Measurements from ENCODE around the gene PALLD. TPM values are rescaled to one million over a fixed set of nuclear protein-coding genes. Genes with fewer than 3 reads are reported as not detected.

PALLD gene
- total RNA-seq, 5 donors from 2014 or later (not counting 1 experiment from before 2014, with no cell fraction given) = 0.56 to 1.9 (median 0.93) TPM

DNA sequence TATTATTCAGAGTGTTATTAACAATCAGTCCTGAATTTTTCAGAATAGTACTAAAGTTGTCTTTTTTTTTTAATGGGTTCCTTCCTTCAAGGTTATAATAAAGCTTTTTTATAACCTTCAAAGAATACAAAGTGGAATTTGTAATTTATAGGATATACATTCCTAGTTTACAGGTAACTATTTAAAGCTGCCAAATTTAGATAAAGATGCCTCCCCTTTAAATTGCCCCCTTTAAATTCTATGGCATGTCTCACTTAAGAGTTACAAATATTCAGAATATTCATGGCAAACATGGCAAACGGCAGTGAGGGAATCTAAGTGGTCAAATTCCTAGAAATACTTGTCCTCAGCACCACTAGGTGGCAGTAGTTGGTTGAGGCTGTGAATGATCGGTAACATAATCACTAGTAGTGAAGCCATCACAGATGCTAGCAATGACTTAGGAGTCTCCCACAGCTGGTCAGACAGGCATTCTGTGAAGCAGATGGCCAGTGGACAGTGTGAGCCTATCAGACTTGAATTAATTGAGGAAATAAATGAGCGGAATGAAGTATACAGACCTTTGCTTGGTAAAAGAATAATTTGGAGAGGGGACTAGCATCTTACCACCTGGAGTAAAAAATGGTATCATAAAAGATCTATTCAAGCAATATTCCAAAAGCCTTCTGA is 426.8 kb downstream of the PALLD start:
- H3K27ac ChIP-seq (ENCODE audit: low read length) = no peak overlapping the region
- Mint-ChIP-seq H3K4me1 (peaks cover 0 to 6% (median 0%) of the 10 kb centered on the region in 3 donors), H3K4me3 (no peak overlapping the region), H3K9me3 (no peaks in the 10 kb centered on the region), H3K27ac (no peak overlapping the region), H3K36me3 (no peaks in the 10 kb centered on the region), H3K27me3 (no peaks in the 10 kb centered on the region)
- no peaks in the 10 kb centered on the region for H3K4me1 ChIP-seq (ENCODE audit: control insufficient read depth in 1 of 2, extremely low read depth in 1 of 2, insufficient read depth in 2 of 2, low read length in 2 of 2)
- no peaks in the 10 kb centered on the region for H3K27me3 ChIP-seq (replicated peaks in 1 of 2; ENCODE audit: control insufficient read depth in 2 of 2, extremely low read depth in 1 of 2, insufficient read depth in 2 of 2, low read length in 1 of 2)
- DNase-seq (peak in 29 of 35 experiments; percentile 8 to 81 (median 36)), ATAC-seq (replicated peaks in 1 of 4) (peak in 3 of 4 experiments; percentile 41 to 65 (median 44))
- POLR2A ChIA-PET = no interaction called here
- H3K36me3 ChIP-seq (ENCODE audit: control insufficient read depth in 2 of 2, extremely low read depth in 1 of 2, insufficient read depth in 1 of 2, low read length in 1 of 2) = no peaks in the 10 kb centered on the region
- WGBS (ENCODE audit: insufficient coverage) = no CpG with 5 or more reads among the region's 3 CpGs
- CTCF ChIA-PET = interaction anchor here (0.6 to 4.9 kb wide), 25 partner anchors 9 to 645 kb away, joined by 3 to 25 read pairs (median 5); partner anchors contain the start of gene CBR4 (in 1 of the 2)
- no peak overlapping the region for H3K4me3 ChIP-seq (ENCODE audit: control insufficient read depth in 1 of 2, extremely low read depth in 1 of 2, low read length in 1 of 2)
- no peaks in the 10 kb centered on the region for H3K9me3 ChIP-seq

DNA sequence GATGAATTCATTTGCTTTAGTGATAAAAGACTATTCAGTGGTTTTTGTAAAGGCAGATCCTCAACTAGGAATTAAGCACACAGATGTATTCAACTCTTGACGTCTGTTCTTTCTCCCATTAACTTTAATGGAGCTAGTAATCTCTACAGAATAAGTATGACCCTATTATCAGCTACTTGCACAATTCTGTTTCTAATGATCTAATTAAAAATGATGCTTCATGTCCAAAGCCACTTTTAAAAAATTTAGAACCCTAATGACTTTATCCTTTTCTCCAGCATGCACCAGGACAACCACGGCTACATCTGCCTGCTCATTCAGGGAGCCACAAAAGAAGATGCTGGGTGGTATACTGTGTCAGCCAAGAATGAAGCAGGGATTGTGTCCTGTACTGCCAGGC is 427.8 kb downstream of the PALLD start:
- no peak overlapping the region for H3K27ac ChIP-seq (ENCODE audit: low read length)
- no peaks in the 10 kb centered on the region for H3K27me3 Mint-ChIP-seq

GRCh38 chr4:168925789-168926490 is 429.1 kb downstream of the PALLD start:
- no peak overlapping the region for H3K4me3 ChIP-seq (ENCODE audit: control insufficient read depth in 1 of 2, extremely low read depth in 1 of 2, low read length in 1 of 2)
- peaks cover 0 to 6% (median 0%) of the 10 kb centered on the region in 3 donors for H3K4me1 Mint-ChIP-seq
- H3K4me3 Mint-ChIP-seq = no peak overlapping the region
- ChIA-PET CTCF (interaction anchor here in 1 of 2 donors (0.5 to 1.2 kb wide), 3 partner anchors 33 to 1550 kb away, joined by 3 to 7 read pairs (median 5); partner anchors contain the start of gene CBR4), POLR2A (no interaction called here)
- no peak overlapping the region for H3K27ac ChIP-seq (ENCODE audit: low read length)
- WGBS (ENCODE audit: insufficient coverage) = 100% methylated on average over 1 of the region's 5 CpGs
- no peak for DNase-seq
- H3K4me1 ChIP-seq (ENCODE audit: control insufficient read depth in 1 of 2, extremely low read depth in 1 of 2, insufficient read depth in 2 of 2, low read length in 2 of 2) = no peaks in the 10 kb centered on the region
- no peak overlapping the region for H3K27ac Mint-ChIP-seq
- no peaks in the 10 kb centered on the region for H3K36me3 Mint-ChIP-seq
- H3K9me3 Mint-ChIP-seq = no peaks in the 10 kb centered on the region
- no peaks in the 10 kb centered on the region for H3K36me3 ChIP-seq (ENCODE audit: control insufficient read depth in 2 of 2, extremely low read depth in 1 of 2, insufficient read depth in 1 of 2, low read length in 1 of 2)
- H3K9me3 ChIP-seq = no peaks in the 10 kb centered on the region
- H3K27me3 Mint-ChIP-seq = no peaks in the 10 kb centered on the region
- no peak for ATAC-seq (replicated peaks in 1 of 4)
- no peaks in the 10 kb centered on the region for H3K27me3 ChIP-seq (replicated peaks in 1 of 2; ENCODE audit: control insufficient read depth in 2 of 2, extremely low read depth in 1 of 2, insufficient read depth in 2 of 2, low read length in 1 of 2)

More for the DNA sequence above, 427.8 kb downstream of the PALLD start:
- no peaks in the 10 kb centered on the region for H3K9me3 ChIP-seq
- no peaks in the 10 kb centered on the region for H3K9me3 Mint-ChIP-seq
- ATAC-seq (replicated peaks in 1 of 4) (no peak), DNase-seq (no peak)
- POLR2A ChIA-PET = no interaction called here
- no peaks in the 10 kb centered on the region for H3K36me3 Mint-ChIP-seq
- no CpG with 5 or more reads among the region's 2 CpGs for WGBS (ENCODE audit: insufficient coverage)
- peaks cover 0 to 6% (median 0%) of the 10 kb centered on the region in 3 donors for H3K4me1 Mint-ChIP-seq
- H3K4me3 ChIP-seq (ENCODE audit: control insufficient read depth in 1 of 2, extremely low read depth in 1 of 2, low read length in 1 of 2) = no peak overlapping the region
- CTCF ChIA-PET = interaction anchor here (0.5 to 4.9 kb wide), 17 partner anchors 8 to 742 kb away, joined by 3 to 25 read pairs (median 6); partner anchors contain the start of gene CBR4 (in 1 of the 2)
- no peaks in the 10 kb centered on the region for H3K36me3 ChIP-seq (ENCODE audit: control insufficient read depth in 2 of 2, extremely low read depth in 1 of 2, insufficient read depth in 1 of 2, low read length in 1 of 2)
- no peak overlapping the region for H3K27ac Mint-ChIP-seq
- H3K4me1 ChIP-seq (ENCODE audit: control insufficient read depth in 1 of 2, extremely low read depth in 1 of 2, insufficient read depth in 2 of 2, low read length in 2 of 2) = no peaks in the 10 kb centered on the region
- no peak overlapping the region for H3K4me3 Mint-ChIP-seq
- H3K27me3 ChIP-seq (replicated peaks in 1 of 2; ENCODE audit: control insufficient read depth in 2 of 2, extremely low read depth in 1 of 2, insufficient read depth in 2 of 2, low read length in 1 of 2) = no peaks in the 10 kb centered on the region

DNA sequence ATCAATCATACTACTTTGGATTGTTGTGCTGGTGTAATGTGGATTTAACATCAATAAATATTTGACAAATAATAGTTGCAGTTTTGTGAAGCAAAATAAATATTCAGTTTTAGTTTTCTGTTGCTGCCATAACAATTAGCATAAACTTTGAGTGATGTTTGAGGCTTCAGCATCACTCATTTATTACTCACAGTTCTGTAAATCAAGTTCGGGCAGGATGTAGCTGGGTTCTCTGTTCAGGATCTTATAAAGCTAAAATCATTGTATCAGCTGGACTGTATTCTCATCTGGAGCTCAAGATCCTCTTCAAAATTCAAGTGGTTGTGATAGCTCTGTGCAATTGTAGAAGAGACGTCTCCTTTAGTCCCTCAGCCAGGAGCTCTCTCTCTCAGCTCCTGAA is 431.5 kb downstream of the PALLD start:
- Histone ChIP-seq H3K9me3 (no peaks in the 10 kb centered on the region), H3K27ac (ENCODE audit: low read length) (no peak overlapping the region), H3K4me3 (ENCODE audit: control insufficient read depth in 1 of 2, extremely low read depth in 1 of 2, low read length in 1 of 2) (no peak overlapping the region), H3K27me3 (replicated peaks in 1 of 2; ENCODE audit: control insufficient read depth in 2 of 2, extremely low read depth in 1 of 2, insufficient read depth in 2 of 2, low read length in 1 of 2) (peaks cover 0 to 5% of the 10 kb centered on the region in 2 experiments), H3K4me1 (ENCODE audit: control insufficient read depth in 1 of 2, extremely low read depth in 1 of 2, insufficient read depth in 2 of 2, low read length in 2 of 2) (no peaks in the 10 kb centered on the region), H3K36me3 (ENCODE audit: control insufficient read depth in 2 of 2, extremely low read depth in 1 of 2, insufficient read depth in 1 of 2, low read length in 1 of 2) (no peaks in the 10 kb centered on the region)
- POLR2A ChIA-PET = interaction anchor here in 1 of 2 donors (0.6 kb wide), 1 partner anchor 556 kb away, joined by 4 read pairs; no protein-coding TSS in a partner anchor
- CTCF ChIA-PET = interaction anchor here in 1 of 2 donors (0.6 kb wide), 1 partner anchor 36 kb away, joined by 3 read pairs; no protein-coding TSS in a partner anchor
- DNase-seq (no peak), ATAC-seq (replicated peaks in 1 of 4) (no peak)
- no peaks in the 10 kb centered on the region for H3K27me3 Mint-ChIP-seq
- no peak overlapping the region for H3K27ac Mint-ChIP-seq
- no peak overlapping the region for H3K4me3 Mint-ChIP-seq
- peaks cover 17 to 19% (median 17%) of the 10 kb centered on the region in 3 donors for H3K9me3 Mint-ChIP-seq
- H3K4me1 Mint-ChIP-seq = peaks cover 0 to 6% (median 5%) of the 10 kb centered on the region in 3 donors
- H3K36me3 Mint-ChIP-seq = peaks cover 14% of the 10 kb centered on the region
- no CpG with 5 or more reads among the region's 2 CpGs for WGBS (ENCODE audit: insufficient coverage)

DNA sequence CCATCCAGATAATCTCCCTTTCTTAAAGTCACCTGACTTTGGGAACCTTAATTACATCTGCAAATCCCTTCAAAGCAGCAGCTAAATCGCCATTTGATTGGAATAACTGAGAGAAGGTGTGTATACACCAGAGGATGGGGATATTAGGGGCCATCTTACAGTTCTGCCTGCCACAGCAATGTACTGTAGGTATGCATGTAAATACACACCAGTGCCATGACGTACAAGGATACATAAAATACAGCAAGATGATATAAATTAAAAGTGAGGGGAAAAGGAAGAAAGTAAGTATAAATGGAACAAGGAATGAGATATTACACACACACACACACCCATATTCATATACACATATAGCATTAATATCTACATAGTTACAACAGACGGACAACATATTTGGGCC is 432.0 kb downstream of the PALLD start:
- ChIA-PET CTCF (no interaction called here), POLR2A (no interaction called here)
- Histone ChIP-seq H3K36me3 (ENCODE audit: control insufficient read depth in 2 of 2, extremely low read depth in 1 of 2, insufficient read depth in 1 of 2, low read length in 1 of 2) (no peaks in the 10 kb centered on the region), H3K4me1 (ENCODE audit: control insufficient read depth in 1 of 2, extremely low read depth in 1 of 2, insufficient read depth in 2 of 2, low read length in 2 of 2) (no peaks in the 10 kb centered on the region), H3K27ac (ENCODE audit: low read length) (no peak overlapping the region), H3K9me3 (no peaks in the 10 kb centered on the region), H3K4me3 (ENCODE audit: control insufficient read depth in 1 of 2, extremely low read depth in 1 of 2, low read length in 1 of 2) (no peak overlapping the region), H3K27me3 (replicated peaks in 1 of 2; ENCODE audit: control insufficient read depth in 2 of 2, extremely low read depth in 1 of 2, insufficient read depth in 2 of 2, low read length in 1 of 2) (peaks cover 0 to 5% of the 10 kb centered on the region in 2 experiments)
- ATAC-seq (replicated peaks in 1 of 4) = no peak
- Mint-ChIP-seq H3K4me1 (peaks cover 0 to 5% (median 2%) of the 10 kb centered on the region in 3 donors), H3K36me3 (peaks cover 14% of the 10 kb centered on the region), H3K4me3 (no peak overlapping the region), H3K27me3 (no peaks in the 10 kb centered on the region), H3K9me3 (peaks cover 22 to 24% (median 22%) of the 10 kb centered on the region in 3 donors), H3K27ac (no peak overlapping the region)
- no peak for DNase-seq
- no CpG with 5 or more reads among the region's 3 CpGs for WGBS (ENCODE audit: insufficient coverage)

GRCh38 chr4:168930413-168931196 is 433.8 kb downstream of the PALLD start:
- POLR2A ChIA-PET = no interaction called here
- no peaks in the 10 kb centered on the region for H3K27me3 Mint-ChIP-seq
- H3K9me3 ChIP-seq = no peaks in the 10 kb centered on the region
- no peaks in the 10 kb centered on the region for H3K4me1 ChIP-seq (ENCODE audit: control insufficient read depth in 1 of 2, extremely low read depth in 1 of 2, insufficient read depth in 2 of 2, low read length in 2 of 2)
- H3K4me1 Mint-ChIP-seq = peaks cover 0 to 5% (median 0%) of the 10 kb centered on the region in 3 donors
- no peak overlapping the region for H3K27ac Mint-ChIP-seq
- WGBS (ENCODE audit: insufficient coverage) = 79% methylated on average over 4 of the region's 6 CpGs
- peaks cover 14% of the 10 kb centered on the region for H3K36me3 Mint-ChIP-seq
- no peak overlapping the region for H3K4me3 ChIP-seq (ENCODE audit: control insufficient read depth in 1 of 2, extremely low read depth in 1 of 2, low read length in 1 of 2)
- H3K36me3 ChIP-seq (ENCODE audit: control insufficient read depth in 2 of 2, extremely low read depth in 1 of 2, insufficient read depth in 1 of 2, low read length in 1 of 2) = no peaks in the 10 kb centered on the region
- DNase-seq (no peak), ATAC-seq (replicated peaks in 1 of 4) (no peak)
- H3K27ac ChIP-seq (ENCODE audit: low read length) = no peak overlapping the region
- H3K27me3 ChIP-seq (replicated peaks in 1 of 2; ENCODE audit: control insufficient read depth in 2 of 2, extremely low read depth in 1 of 2, insufficient read depth in 2 of 2, low read length in 1 of 2) = peaks cover 0 to 5% of the 10 kb centered on the region in 2 experiments
- no peak overlapping the region for H3K4me3 Mint-ChIP-seq
- H3K9me3 Mint-ChIP-seq = peaks cover 22 to 26% (median 24%) of the 10 kb centered on the region in 3 donors
- CTCF ChIA-PET = no interaction called here
